Thyroid gland (tissue), 4 donors: ENCODE results near the gene ZDHHC5.

ENCODE experiments used
- POLR2A ChIP-seq, 2 donors: fragments of 450-650 bp; IDR thresholded peaks; one replicate each; pipeline ENCODE4 v1.6.1; 2017; ENCODE audit warnings: antibody characterized with exemption in 2 of 2, mild to moderate bottlenecking in 2 of 2, moderate library complexity in 1 of 2
- TF ChIP-seq, protein P1 (sequence below), 6 experiments: fragments of 200-600 bp in 3 of 6; fragments of 450-650 bp in 3 of 6; sonication (generic) in 3 of 6; IDR thresholded peaks; one replicate each; pipeline ENCODE4 v1.5.1; 2016 to 2019; ENCODE audit warnings: antibody characterized with exemption in 6 of 6, mild to moderate bottlenecking in 2 of 6, inconsistent platforms in 1 of 6, moderate library complexity in 1 of 6

GRCh38 chr11:57663975-57664374 is 3.9 kb upstream of the ZDHHC5 start:
- TF ChIP-seq, protein P1, sequence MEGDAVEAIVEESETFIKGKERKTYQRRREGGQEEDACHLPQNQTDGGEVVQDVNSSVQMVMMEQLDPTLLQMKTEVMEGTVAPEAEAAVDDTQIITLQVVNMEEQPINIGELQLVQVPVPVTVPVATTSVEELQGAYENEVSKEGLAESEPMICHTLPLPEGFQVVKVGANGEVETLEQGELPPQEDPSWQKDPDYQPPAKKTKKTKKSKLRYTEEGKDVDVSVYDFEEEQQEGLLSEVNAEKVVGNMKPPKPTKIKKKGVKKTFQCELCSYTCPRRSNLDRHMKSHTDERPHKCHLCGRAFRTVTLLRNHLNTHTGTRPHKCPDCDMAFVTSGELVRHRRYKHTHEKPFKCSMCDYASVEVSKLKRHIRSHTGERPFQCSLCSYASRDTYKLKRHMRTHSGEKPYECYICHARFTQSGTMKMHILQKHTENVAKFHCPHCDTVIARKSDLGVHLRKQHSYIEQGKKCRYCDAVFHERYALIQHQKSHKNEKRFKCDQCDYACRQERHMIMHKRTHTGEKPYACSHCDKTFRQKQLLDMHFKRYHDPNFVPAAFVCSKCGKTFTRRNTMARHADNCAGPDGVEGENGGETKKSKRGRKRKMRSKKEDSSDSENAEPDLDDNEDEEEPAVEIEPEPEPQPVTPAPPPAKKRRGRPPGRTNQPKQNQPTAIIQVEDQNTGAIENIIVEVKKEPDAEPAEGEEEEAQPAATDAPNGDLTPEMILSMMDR (IDR thresholded peaks at IDR 0.05) = no peak
- TF ChIP-seq POLR2A (IDR thresholded peaks at IDR 0.05) = no peak
